Hepatocyte (in vitro differentiated cells): ENCODE results near the gene SPAG5. TPM values are rescaled to one million over a fixed set of nuclear protein-coding genes. Genes with fewer than 3 reads are reported as not detected.
"Not testable (repeated sequence)": the region's sequence is repeated elsewhere in the genome, so short reads cannot be mapped to it uniquely, and the experiment has no call there.

Experiments
- DNase-seq: peaks from one replicate; pipeline ENCODE4 v3.0.0-alpha.2; 2016; ENCODE audit warnings: low spot score
- H2AFZ ChIP-seq: fragments of 200-600 bp; sonication (generic); 2 replicates; pipeline ENCODE4 v1.6.0; 2016; ENCODE audit warnings: antibody characterized with exemption, mild to moderate bottlenecking
- H3K27ac ChIP-seq: fragments of 200-600 bp; sonication (generic); 2 replicates; pipeline ENCODE4 v1.5.1; 2016; ENCODE audit warnings: mild to moderate bottlenecking
- H3K27me3 ChIP-seq: fragments of 200-600 bp; sonication (generic); 2 replicates; pipeline ENCODE4 v1.6.1; 2016
- H3K36me3 ChIP-seq: fragments of 200-600 bp; sonication (generic); replicated peaks from 2 replicates; pipeline ENCODE4 v1.5.1; 2016; ENCODE audit warnings: low read depth; ENCODE audit not compliant: insufficient read depth
- H3K4me1 ChIP-seq: fragments of 200-600 bp; sonication (generic); 2 replicates; pipeline ENCODE4 v1.5.1; 2016; ENCODE audit warnings: mild to moderate bottlenecking, moderate library complexity; ENCODE audit not compliant: insufficient read depth
- H3K4me2 ChIP-seq: fragments of 200-600 bp; sonication (generic); 2 replicates; pipeline ENCODE4 v1.6.0; 2016
- H3K4me3 ChIP-seq: fragments of 200-600 bp; sonication (generic); 2 replicates; pipeline ENCODE4 v1.5.1; 2016; ENCODE audit warnings: mild to moderate bottlenecking
- H3K79me2 ChIP-seq: fragments of 200-600 bp; sonication (generic); 2 replicates; pipeline ENCODE4 v1.6.0; 2017; ENCODE audit warnings: mild to moderate bottlenecking
- H3K9me2 ChIP-seq: fragments of 200-600 bp; sonication (generic); replicated peaks from 2 replicates; pipeline ENCODE4 v1.6.0; 2017; ENCODE audit warnings: mild to moderate bottlenecking; ENCODE audit not compliant: insufficient read depth
- H3K9me3 ChIP-seq: fragments of 200-600 bp; sonication (generic); 2 replicates; pipeline ENCODE4 v1.5.1; 2016; ENCODE audit warnings: low read depth, mild to moderate bottlenecking
- H4K20me1 ChIP-seq: fragments of 200-600 bp; sonication (generic); 2 replicates; pipeline ENCODE4 v1.6.0; 2016; ENCODE audit warnings: mild to moderate bottlenecking; ENCODE audit not compliant: insufficient read depth, poor library complexity, severe bottlenecking
- CTCF ChIP-seq: fragments of 200-600 bp; sonication (generic); IDR thresholded peaks from 2 replicates; pipeline ENCODE4 v1.5.1; 2016; ENCODE audit warnings: antibody characterized with exemption, mild to moderate bottlenecking; ENCODE audit not compliant: poor library complexity
- EZH2 ChIP-seq: fragments of 200-600 bp; sonication (generic); IDR thresholded peaks from 2 replicates; pipeline ENCODE4 v1.6.1; 2016; ENCODE audit warnings: antibody characterized with exemption, mild to moderate bottlenecking, borderline replicate concordance
- EZH2phosphoT487 ChIP-seq: fragments of 200-600 bp; sonication (generic); IDR thresholded peaks from one replicate; pipeline ENCODE4 v1.6.1; 2018; ENCODE audit warnings: antibody characterized with exemption, mild to moderate bottlenecking, low read depth, moderate library complexity; ENCODE audit not compliant: unreplicated experiment, severe bottlenecking
- WGBS: methylation state at CpG from one replicate; pipeline ENCODE4 v1.1.6; 2016; ENCODE audit warnings: low lambda C conversion rate; ENCODE audit errors: missing lambda C conversion rate; 5-methylcytosine and 5-hydroxymethylcytosine counted together
- polyA plus RNA-seq: library from polyadenylated mRNA; unstranded; fragments of >200 nt; fragmentation: Nextera tagmentation; extraction: Ambion mirVana; gene quantifications from 2 replicates; pipeline ENCODE4 v1.2.1, GENCODE V29; 2016
- total RNA-seq: library from RNA; depleted of rRNA; stranded (reverse); fragments of >200 nt; gene quantifications from 2 replicates; pipeline ENCODE4 v1.2.3, GENCODE V29; 2014

The SPAG5 gene
- total and polyA plus RNA-seq, 2 experiments from 2014 or later: 13.9 to 17.9 TPM

DNA sequence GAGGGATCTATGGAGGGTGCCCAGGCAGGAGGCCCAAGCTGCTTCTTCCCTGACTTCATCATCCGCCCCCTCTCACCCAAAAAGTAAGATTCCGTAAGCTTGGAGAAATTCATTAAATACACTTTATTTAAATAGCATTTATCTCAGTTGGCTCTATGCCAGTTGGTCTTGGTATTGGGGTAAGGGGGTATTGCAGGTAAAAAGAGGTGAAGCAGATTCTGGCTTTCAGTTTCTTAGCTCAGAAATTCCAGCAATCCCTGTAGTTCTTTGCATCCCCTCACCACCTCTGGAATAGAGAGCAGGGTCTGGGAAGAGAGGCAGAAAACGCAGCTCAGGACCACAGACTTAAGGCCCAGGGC, 21.4 kb downstream of the SPAG5 start:
- H3K4me2 ChIP-seq: no peak overlapping the region
- H3K79me2 ChIP-seq: no peaks in the 10 kb centered on the region
- H3K4me1 ChIP-seq: peaks cover 5% of the 10 kb centered on the region
- no peak for TF ChIP-seq CTCF
- TF ChIP-seq EZH2: no peak
- no peak for TF ChIP-seq EZH2phosphoT487
- H4K20me1 ChIP-seq: no peaks in the 10 kb centered on the region
- no peak overlapping the region for H2AFZ ChIP-seq
- no peak overlapping the region for H3K4me3 ChIP-seq
- DNase-seq: no peak
- no peaks in the 10 kb centered on the region for H3K9me3 ChIP-seq
- no peaks in the 10 kb centered on the region for H3K9me2 ChIP-seq
- 96% methylated on average over 3 of the region's 3 CpGs for WGBS
- no peaks in the 10 kb centered on the region for H3K27me3 ChIP-seq
- H3K27ac ChIP-seq: no peak overlapping the region
- H3K36me3 ChIP-seq: no peaks in the 10 kb centered on the region

GRCh38 chr17:28576758-28577465, 21.9 kb downstream of the SPAG5 start, which contains the start of gene ALDOC:
TSS of gene ALDOC (minus strand) at chr17:28576895. CDS start at chr17:28575532, 1,363 bp downstream.
- no peaks in the 10 kb centered on the region for H3K79me2 ChIP-seq
- WGBS: 13% methylated on average over 26 of the region's 26 CpGs
- TF ChIP-seq CTCF: no peak
- no peak for TF ChIP-seq EZH2
- no peak for TF ChIP-seq EZH2phosphoT487
- no peak within 1 kb of the TSS for H3K4me3 ChIP-seq
- peak; percentile 97 for DNase-seq
- H3K36me3 ChIP-seq: no peaks in the 10 kb centered on the region
- peak within 1 kb of the TSS; percentile 63 for H3K4me2 ChIP-seq
- H3K4me1 ChIP-seq: peaks cover 10% of the 10 kb centered on the region
- H3K27ac ChIP-seq: no peak within 1 kb of the TSS
- H3K9me2 ChIP-seq: no peaks in the 10 kb centered on the region
- H4K20me1 ChIP-seq: no peaks in the 10 kb centered on the region
- H3K27me3 ChIP-seq: no peaks in the 10 kb centered on the region
- H2AFZ ChIP-seq: no peak within 1 kb of the TSS
- H3K9me3 ChIP-seq: no peaks in the 10 kb centered on the region

DNA sequence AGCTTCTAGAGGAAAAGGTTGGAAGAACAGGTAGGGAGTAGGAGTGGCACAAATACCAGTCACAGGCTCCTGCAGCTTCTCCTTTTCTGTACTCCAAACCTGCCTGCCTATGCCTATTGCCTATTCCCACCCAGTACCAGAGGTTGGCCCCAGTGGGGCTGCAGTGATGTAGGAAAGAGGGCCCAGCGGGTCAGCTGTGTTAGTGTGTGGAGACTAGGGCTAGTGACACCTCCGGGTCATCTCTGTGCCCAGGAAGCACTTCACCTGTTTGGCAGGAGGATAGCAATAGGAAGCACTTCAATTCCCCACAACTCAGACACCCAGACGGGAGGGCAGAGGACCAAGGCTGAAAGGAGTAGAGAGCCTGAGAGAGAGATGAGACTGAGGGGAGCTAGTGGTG, 22.8 kb downstream of the SPAG5 start:
- H3K9me3 ChIP-seq, DNase-seq, H4K20me1 ChIP-seq, H3K79me2 ChIP-seq, H3K4me3 ChIP-seq, H3K36me3 ChIP-seq, H2AFZ ChIP-seq, H3K9me2 ChIP-seq, H3K27me3 ChIP-seq, H3K4me2 ChIP-seq, H3K27ac ChIP-seq: not testable (repeated sequence)
- peaks cover 12% of the 10 kb centered on the region for H3K4me1 ChIP-seq
- WGBS: 87% methylated on average over 3 of the region's 3 CpGs

DNA sequence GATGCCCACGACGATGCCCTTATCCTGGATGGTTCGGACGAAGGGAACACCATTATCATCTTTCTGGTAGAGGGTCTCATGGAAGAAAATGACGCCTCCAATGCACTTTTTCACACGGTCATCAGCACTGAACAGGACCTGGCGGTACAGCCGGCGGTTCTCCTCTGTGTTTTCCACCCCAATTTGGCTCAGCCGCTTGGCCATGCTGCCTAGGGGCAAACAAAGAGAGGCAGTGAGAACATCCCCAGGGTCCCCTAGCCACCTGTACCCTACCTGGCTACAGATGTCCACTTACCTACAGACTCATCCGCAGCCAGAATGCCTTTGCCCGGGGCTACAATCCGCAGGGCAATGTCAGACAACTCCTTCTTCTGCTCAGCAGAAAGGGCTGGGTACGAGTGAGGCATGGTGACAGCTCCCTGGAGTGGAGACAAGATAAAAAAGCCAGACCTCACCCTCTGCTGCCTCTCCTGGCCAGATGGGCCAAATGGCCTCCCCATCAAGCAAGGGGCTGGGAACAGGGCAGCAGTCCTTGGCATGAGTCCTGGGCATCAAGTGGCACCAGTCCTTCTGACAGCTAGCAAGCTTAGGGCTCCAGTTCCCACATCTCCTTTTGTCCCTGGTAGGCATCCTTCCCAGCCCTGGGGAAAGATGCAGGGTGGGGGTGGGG, 23.6 kb downstream of the SPAG5 start:
- TF ChIP-seq EZH2phosphoT487 (no peak), EZH2 (no peak), CTCF (no peak)
- Histone ChIP-seq H3K4me1 (peaks cover 12% of the 10 kb centered on the region), H3K36me3 (no peaks in the 10 kb centered on the region), H2AFZ (no peak overlapping the region), H3K4me2 (no peak overlapping the region), H4K20me1 (no peaks in the 10 kb centered on the region), H3K27me3 (no peaks in the 10 kb centered on the region), H3K79me2 (peaks cover 6% of the 10 kb centered on the region), H3K4me3 (no peak overlapping the region), H3K9me3 (no peaks in the 10 kb centered on the region), H3K27ac (no peak overlapping the region), H3K9me2 (no peaks in the 10 kb centered on the region)
- WGBS: 89% methylated on average over 14 of the region's 14 CpGs
- DNase-seq: no peak
